ENCODE data around the gene PSAT1.

- TF ChIP-seq, protein P1, sequence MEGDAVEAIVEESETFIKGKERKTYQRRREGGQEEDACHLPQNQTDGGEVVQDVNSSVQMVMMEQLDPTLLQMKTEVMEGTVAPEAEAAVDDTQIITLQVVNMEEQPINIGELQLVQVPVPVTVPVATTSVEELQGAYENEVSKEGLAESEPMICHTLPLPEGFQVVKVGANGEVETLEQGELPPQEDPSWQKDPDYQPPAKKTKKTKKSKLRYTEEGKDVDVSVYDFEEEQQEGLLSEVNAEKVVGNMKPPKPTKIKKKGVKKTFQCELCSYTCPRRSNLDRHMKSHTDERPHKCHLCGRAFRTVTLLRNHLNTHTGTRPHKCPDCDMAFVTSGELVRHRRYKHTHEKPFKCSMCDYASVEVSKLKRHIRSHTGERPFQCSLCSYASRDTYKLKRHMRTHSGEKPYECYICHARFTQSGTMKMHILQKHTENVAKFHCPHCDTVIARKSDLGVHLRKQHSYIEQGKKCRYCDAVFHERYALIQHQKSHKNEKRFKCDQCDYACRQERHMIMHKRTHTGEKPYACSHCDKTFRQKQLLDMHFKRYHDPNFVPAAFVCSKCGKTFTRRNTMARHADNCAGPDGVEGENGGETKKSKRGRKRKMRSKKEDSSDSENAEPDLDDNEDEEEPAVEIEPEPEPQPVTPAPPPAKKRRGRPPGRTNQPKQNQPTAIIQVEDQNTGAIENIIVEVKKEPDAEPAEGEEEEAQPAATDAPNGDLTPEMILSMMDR (conservative IDR thresholded peaks at IDR 0.05; ENCODE audit: low read depth, low read length): no peak
- no peak for TF ChIP-seq EZH2 (IDR thresholded peaks at IDR 0.05; ENCODE audit: borderline replicate concordance, low read depth, low read length, poor library complexity, severe bottlenecking)
Measured at GRCh38 chr9:78351816-78352215, 54.9 kb downstream of the PSAT1 start.
